HG03095 (cell line): ENCODE measurements around the gene DCTN2.
"Not testable (repeated sequence)": the region's sequence is repeated elsewhere in the genome, so short reads cannot be mapped to it uniquely, and the experiment has no call there.

Experiments used
- ATAC-seq: cut with Tn5 transposase; IDR thresholded peaks from one replicate; pipeline ENCODE4 v1.9.1; 2021; ENCODE audit warnings: moderate library complexity; ENCODE audit not compliant: unreplicated experiment

DCTN2 gene

DNA sequence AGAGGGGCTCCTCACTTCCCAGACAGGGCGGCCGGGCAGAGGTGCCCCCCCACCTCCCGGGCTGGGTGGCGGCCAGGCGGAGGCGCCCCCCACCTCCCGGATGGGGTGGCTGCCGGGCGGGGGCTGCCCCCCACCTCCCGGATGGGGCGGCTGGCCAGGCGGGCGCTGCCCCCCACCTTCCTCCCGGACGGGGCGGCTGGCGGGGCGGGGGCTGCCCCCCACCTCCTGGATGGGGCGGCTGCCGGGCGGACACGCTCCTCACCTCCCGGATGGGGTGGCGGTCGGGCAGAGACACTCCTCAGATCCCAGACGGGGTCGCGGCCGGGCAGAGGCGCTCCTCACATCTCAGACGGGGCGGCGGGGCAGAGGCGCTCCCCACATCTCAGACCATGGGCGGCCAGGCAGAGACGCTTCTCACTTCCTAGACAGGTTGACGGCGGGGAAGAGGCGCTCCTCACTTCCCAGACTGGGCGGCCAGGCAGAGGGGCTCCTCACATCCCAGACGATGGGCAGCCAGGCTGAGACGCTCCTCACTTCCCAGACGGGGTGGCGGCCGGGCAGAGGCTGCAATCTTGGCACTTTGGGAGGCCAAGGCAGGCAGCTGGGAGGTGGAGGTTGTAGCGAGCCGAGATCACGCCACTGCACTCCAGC, 51.8 kb downstream of the DCTN2 start:
- not testable (repeated sequence) for ATAC-seq

DNA sequence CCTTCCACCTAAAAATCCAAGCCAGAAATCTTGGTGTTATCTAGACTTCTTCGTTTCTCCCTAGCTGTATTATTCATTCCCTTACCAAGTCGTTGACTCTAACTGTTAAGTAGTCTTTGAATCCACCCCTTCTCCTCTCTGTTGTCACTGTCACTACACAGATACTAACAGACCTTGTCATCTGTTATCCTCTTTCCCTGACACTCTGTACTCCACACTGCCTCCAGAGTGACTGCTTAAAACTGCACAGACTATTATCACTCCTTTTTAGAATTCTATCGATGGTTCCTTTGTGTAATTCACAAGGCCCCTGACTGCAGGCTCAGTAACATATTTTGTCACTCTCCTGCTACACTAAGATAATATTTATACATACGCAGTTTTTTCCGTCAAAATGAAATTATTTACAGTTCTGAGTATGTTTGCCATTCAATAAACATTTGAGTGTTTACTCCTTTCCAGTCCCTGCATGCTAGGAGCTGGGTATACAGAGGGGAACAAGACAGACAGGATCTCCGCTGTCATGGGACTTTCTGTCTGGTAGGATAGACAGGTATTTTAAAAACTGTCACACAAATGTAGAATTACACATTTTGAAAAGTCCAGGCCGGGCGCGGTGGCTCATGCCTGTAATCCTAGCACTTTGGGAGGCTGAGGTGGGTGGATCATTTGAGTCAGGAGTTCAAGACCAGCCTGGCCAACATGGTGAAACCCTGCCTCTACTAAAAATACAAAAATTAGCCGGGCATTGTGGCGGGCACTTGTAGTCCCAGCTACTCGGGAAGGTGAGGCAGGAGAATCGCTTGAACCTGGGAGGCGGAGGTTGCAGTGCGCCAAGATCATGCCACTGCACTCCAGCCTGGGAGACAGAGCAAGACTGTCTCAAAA, 55.4 kb downstream of the DCTN2 start:
- ATAC-seq, result no peak

DNA sequence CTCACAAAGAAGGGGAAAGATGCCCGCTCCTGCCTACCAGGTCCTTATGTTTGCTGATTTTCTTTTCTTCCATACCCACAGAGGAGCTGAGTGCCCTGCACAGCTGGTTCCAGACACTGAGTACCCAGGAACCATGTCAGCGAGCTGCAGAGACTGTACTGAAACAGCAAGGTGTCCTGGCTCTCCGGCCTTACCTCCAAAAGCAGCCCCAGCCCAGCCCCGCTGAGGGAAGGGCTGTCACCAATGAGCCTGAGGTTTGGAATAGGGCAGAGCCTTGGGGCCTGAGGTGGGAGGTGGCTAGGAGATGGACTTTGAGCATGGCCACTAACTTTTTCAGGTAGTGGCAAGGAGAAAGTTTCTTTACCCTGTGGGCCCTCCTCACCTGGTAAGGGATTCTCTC, 56.9 kb downstream of the DCTN2 start:
- no peak for ATAC-seq

DNA sequence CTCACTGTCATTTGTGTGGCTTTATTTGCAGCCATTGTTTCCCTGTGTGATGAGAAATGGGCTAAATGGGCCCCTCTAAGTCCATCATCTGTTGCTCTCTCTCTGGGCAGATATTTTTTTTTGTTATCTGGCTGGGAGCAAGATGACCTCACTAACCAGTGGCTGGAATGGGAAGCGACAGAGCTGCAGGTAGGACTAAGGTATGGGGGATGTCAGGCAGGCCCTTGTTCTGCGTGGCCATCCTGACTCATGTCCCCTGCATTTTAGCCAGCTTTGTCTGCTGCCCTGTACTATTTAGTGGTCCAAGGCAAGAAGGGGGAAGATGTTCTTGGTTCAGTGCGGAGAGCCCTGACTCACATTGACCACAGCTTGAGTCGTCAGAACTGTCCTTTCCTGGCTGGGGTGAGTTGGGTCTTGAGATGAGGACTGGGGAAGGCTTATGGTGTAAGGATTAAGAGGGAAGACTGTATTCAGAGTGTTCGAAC, 57.8 kb downstream of the DCTN2 start:
- ATAC-seq, result no peak

DNA sequence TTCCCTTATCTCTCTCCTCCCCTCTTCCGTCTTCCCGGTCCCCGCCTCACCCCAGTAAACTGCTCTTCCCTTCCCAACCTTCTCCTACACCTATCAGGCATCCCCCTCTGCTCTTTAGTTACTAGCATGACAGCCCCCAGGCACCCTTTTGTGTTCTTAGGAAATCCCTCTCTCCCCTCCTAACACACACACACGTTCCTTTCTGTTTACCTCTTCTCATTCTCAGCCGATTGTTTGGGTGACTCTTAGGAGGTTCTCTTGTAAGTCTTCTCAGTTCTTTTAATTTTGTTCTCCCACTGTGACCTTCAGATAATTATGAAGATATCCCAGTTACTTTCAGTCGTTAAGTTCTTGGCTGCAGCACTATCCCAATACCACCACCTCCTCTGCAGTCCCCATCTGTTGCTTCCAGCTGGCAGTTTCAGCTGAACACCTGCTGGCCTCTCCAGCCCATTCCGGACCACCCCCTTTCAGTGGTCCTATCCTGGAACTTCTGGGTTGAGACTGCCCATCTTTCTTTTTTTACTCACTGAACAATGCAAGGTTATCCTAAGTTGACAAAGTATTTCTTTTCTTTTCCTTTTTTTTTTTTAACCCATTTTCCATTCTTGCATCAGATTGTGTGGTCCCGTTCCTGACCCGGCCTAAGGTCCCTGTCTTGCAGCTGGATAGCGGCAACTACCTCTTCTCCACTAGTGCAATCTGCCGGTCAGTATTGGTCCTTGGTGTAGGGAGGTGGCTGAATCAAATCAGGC, 58.4 kb downstream of the DCTN2 start:
- ATAC-seq, result no peak

DNA sequence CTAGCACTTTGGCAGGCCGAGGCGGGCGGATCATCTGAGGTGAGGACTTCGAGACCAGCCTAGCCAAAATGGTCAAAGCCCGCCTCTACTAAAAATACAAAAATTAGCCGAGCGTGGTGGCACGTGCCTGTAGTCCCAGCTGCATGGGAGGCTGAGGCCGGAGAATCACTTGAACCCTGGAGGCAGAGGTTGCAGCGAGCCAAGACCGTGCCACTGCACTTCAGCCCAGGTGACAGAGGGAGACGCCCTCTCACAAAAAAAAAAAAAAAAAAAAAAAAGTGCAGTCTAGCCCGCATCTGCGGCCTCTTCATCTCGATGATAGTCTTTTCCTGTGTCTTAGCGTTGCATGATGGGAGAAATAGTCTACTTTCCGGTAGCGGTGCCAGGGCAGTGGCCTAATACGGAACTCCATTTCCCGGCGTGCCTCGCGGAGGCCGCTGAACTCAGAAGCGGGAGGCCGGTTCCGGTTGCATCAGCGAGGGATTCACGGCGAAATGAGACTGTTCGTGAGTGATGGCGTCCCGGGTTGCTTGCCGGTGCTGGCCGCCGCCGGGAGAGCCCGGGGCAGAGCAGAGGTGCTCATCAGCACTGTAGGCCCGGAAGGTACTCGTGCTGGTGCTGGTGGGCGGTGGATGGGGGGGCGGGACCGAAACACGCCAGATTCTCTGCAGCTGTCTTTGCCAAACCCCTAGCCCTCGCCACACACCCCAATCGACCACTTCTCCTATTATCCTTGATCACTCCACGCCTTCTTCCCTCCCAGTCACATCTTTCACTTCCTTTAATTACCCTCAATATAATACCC, 59.2 kb downstream of the DCTN2 start, which contains the start of gene MARS1:
MARS1 (plus strand) TSS at position 472 of the 805 bp plus-strand sequence; CDS start at position 495, 23 bp downstream.
- ATAC-seq, result peak; percentile 97

DNA sequence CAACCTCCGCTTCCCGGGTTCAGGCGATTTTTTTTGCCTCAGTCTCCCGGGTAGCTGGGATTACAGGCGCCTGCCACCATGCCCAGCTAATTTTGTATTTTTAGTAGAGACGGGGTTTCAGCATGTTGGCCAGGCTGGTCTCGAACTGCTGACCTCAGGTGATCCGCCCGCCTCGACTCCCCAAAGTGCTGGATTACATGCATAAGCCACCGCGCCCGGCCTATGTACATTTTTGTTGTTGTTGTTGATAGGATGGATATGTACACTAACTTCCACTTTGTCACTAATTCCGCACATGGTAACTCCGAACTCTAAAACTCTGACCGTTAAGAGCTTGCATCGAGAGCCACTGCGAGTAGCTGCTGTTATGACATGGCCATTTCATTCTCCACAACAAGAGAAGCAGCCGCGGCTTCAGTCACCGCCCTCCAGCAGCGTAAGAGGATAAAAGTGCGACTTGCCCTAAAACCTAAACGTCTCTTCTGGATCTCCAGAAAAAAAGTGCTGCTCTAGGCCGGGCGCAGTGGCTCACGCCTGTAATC, 59.9 kb downstream of the DCTN2 start:
- no peak for ATAC-seq

DNA sequence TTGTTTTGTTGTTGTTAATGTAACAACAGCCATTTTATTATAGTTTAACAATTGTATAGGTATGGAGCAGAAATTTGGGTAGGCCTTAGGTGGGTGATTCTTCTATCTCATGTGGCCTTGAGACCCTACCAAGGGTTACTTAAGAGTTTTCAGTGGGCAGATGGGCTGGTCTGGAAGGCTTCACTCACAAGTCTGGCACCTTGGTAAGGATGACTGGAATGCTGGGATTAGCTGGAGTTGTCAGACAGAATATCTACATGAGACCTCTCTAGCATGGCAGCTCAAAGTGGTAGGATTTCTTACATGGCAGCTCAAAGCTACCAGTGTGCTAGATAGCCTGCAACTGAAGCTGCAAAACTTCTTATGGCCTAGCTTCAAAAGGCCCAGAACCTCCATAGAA, 61.3 kb downstream of the DCTN2 start:
- no peak for ATAC-seq

DNA sequence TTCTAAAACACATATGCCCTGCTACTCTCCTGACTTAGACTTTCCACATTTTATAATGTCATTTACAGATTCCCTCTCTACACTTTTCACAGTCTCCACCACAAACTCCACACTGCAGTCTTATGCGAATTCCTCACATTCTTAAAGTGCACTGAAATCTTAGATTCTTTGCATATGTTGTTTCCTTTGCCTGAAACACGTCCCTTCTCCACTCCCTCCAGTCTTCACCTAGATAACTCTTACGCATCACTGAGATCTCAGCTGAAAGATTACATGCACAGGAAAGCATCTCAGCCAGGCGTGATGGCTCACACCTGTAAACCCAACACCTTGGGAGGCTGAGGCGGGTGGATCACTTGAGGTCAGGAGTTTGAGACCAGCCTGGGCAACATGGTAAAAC, 63.5 kb downstream of the DCTN2 start:
- no peak for ATAC-seq

DNA sequence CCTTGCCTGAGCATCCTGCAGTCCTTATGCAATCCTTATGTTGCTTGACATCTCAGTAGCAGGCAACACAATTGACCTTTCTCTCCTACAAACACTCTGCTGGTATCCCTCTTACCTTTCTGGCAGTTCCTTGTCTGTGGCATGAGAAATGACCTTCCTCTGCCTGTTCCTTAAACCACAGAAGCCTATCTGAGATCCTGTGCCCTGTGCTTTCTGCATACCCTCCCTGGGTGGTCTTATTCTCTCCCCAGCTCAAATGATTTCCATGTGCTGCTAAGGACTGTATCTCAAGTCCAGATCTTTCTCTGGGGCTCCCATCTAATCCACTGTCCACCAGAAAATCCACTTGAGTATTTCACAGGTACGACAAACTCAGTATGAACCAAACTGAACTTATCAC, 65.3 kb downstream of the DCTN2 start:
- no peak for ATAC-seq
